GM10248 (cell line): ENCODE data around the gene GET4.

Source experiments
- CTCF ChIA-PET: fragments of 300-600 bp; sonication (Branson Sonifier 250); formaldehyde crosslinking; extraction: SDS; loops from one replicate; lab custom pipeline; 2021; ENCODE audit warnings: antibody characterized with exemption; lab: Yijun Ruan, JAX
- POLR2A ChIA-PET: fragments of 350-650 bp; sonication (Branson Sonifier 250); formaldehyde crosslinking; extraction: SDS; loops from one replicate; lab custom pipeline; 2020; ENCODE audit warnings: antibody characterized with exemption; lab: Yijun Ruan, JAX
- DNase-seq: peaks from one replicate; pipeline ENCODE4 v3.0.0; 2012; ENCODE audit errors: extremely low spot score
- TF ChIP-seq, protein P1 (sequence below): IDR thresholded peaks from 2 replicates; pipeline ENCODE4 v1.5.1; 2012; ENCODE audit warnings: mild to moderate bottlenecking, low read depth; ENCODE audit errors: extremely low read depth, missing control alignments, control extremely low read depth

Gene GET4

DNA sequence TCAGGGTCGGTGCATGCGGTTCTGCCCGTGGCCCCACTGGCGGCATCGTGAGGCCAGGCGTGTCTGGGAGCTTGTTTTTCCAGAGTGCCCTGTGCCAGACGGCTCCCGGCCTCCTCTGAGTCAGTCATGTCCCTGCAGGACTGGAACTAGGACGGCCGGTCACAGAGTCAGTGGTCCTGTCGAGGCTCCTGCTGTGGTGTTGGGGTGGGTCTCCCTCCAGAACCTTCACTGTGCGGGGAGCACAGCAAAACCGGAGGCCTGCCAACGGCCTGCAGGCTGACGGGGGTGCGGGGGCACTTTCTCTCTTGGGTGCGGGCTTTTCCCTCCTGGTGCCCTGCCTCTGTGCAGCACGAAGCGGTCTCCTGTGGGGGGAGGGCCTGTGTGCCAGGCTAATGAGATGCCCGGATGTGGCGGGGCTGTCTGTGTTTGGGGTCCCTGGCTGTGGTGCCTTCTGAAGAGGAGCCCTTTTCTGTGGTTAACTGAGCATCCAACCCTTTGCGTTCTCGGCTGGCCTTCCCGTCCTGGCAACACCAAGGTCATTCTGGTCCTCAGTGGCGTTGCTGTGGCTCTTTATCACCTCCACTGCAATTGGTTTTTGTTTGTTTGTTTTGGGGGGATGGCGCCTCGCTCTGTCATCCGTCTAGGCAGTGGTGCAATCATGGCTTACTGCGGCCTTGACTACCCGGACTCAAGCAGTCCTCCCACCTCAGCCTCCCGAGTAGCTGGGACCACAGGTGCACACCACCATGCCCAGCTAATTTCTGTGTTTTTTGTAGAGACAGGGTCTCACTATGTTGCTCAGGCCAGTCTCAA, 8.0 kb downstream of the GET4 start:
- no peak for DNase-seq
- TF ChIP-seq, protein P1, sequence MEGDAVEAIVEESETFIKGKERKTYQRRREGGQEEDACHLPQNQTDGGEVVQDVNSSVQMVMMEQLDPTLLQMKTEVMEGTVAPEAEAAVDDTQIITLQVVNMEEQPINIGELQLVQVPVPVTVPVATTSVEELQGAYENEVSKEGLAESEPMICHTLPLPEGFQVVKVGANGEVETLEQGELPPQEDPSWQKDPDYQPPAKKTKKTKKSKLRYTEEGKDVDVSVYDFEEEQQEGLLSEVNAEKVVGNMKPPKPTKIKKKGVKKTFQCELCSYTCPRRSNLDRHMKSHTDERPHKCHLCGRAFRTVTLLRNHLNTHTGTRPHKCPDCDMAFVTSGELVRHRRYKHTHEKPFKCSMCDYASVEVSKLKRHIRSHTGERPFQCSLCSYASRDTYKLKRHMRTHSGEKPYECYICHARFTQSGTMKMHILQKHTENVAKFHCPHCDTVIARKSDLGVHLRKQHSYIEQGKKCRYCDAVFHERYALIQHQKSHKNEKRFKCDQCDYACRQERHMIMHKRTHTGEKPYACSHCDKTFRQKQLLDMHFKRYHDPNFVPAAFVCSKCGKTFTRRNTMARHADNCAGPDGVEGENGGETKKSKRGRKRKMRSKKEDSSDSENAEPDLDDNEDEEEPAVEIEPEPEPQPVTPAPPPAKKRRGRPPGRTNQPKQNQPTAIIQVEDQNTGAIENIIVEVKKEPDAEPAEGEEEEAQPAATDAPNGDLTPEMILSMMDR = no peak
- ChIA-PET CTCF (interaction anchor here (1.2 to 1.6 kb wide), 2 partner anchors 12 to 17 kb away, joined by 5 read pairs; no protein-coding TSS in a partner anchor), POLR2A (no interaction called here)

DNA sequence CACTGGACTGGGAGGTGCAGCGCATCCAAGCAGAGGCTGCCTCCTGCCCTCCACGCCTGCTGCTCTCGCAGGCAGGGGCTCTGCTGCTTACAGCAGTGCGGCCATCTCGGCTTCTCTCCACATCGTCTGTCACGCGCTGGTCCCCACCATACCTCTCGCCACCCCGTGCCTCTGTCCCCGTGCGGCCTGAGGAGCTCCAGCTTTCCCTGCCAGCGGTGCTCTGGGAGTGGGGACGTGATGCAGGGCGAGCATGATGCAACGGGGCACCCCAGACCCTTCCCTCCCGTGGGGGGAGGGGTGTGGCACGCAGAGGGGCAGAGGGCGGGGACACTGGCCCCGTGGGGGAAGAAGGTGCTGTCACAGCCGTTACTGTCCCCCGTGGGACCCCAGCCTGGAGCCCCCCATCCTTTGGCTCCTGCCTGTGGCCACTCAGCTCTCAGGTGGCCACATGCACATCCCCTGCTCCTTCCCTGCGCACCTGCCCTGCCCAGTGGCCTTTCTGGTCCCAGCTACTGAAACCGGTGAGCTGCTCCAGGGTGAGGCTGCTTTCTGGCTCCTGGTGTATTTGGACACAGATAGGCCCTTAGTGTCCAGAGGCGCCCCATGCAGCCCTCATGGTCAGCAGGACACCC, 9.0 kb downstream of the GET4 start:
- TF ChIP-seq, protein P1 = no peak
- CTCF ChIA-PET = interaction anchor here (1.6 kb wide), 1 partner anchor 16 kb away, joined by 5 read pairs; no protein-coding TSS in a partner anchor
- DNase-seq = no peak
- POLR2A ChIA-PET = no interaction called here

DNA sequence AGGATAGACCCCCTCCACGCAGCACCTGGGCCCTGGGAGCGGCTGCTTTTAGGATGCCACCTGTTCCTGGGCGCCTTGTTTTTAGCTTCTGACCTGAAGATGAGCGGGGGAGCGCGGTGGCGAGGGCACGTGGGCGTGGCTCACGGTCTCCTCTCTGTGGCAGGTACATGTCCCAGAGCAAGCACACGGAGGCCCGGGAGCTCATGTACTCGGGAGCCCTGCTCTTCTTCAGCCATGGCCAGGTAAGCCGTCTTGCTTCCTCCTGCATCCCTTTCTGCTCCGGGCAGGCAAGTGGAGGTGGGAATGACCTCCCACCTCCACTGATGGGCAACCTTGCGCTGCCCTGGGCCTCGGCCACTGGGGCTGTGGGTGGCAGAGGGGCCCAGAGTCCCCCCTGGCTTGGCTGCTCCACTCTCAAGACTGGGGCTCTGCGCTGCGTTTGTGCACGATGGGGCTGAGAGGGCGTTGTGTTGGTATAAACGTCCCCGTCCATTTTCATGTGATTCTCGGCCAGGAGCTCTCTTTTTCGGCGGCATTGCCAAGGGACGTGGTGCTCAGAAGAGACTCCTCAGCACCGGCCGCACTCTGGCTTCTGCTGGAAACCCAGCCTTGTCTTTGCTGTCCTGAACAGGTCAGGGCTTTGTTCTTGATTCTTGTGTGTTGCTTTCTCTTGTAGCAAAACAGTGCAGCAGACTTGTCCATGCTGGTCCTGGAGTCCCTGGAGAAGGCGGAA, 9.7 kb downstream of the GET4 start:
- ChIA-PET CTCF (interaction anchor here (1.4 to 1.6 kb wide), 2 partner anchors 12 to 16 kb away, joined by 3 to 5 read pairs; no protein-coding TSS in a partner anchor), POLR2A (no interaction called here)
- TF ChIP-seq, protein P1 = no peak
- no peak for DNase-seq

DNA sequence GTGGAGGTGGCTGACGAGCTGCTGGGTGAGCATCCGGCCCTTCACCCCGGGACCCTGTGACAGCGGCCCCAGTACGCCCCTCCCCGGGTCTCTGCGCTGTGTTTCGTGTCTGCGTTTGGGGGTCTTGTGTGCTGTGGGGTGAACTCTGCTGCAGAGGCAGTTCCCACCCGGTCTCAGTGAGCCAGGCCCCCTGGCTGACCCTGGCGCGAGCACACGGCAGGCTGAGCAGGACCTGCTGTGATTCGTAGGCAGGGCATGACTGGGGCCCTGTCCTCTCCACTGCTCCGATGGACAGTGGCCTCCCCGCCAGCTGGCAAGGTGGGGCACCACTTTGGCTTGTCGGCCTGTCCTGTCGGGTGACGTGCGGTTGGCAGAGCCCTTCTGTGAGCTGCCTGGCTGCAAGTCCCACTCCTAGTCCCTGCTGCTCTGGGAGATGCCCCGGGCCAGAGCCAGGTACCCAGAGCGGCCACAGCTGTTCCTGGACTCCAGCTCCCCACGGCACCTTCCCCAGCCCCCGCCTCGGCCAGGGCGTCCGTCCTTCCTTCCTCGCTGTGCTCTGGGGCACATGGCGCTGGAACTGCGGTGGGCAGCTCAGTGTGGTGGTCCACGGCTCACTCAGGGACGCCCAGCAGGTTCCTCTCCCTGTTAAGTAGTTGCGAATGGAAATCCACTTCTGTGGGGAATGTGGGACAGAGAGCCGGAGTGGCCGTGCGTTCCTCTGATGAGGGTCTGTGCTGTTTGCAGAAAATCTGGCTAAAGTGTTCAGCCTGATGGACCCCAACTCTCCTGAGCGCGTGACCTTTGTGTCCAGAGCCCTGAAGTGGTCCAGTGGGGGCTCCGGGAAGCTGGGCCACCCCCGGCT, 10.5 kb downstream of the GET4 start:
- DNase-seq = no peak
- POLR2A ChIA-PET = no interaction called here
- CTCF ChIA-PET = interaction anchor here (1.4 kb wide), 1 partner anchor 13 kb away, joined by 3 read pairs; no protein-coding TSS in a partner anchor
- TF ChIP-seq, protein P1 = no peak

DNA sequence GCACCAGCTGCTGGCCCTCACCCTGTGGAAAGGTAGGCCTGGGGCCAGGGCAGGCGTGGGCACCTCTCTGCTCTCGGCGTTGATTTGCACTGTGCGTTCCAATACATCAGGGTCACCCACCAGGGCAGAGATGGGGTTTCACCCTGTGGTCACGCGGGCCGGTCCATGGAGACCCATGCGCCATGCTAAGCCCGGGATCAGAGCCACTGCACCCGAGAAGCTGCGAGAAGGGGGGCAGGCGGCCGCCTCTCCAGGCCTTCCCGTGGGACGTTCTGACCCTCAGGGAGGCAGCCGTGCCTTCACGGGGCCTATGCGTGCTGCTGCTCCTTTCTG, 11.1 kb downstream of the GET4 start:
- TF ChIP-seq, protein P1 = no peak
- no peak for DNase-seq
- ChIA-PET CTCF (interaction anchor here (1.4 kb wide), 1 partner anchor 14 kb away, joined by 3 read pairs; no protein-coding TSS in a partner anchor), POLR2A (no interaction called here)
